MM.1S (cell line): Measurements from ENCODE around the gene SETD5.

Source experiments
- DNase-seq: peaks from one replicate; pipeline ENCODE4 v3.0.0-alpha.2; 2015
- H2AFZ ChIP-seq: fragments of 300-600 bp; sonication (generic); 2 replicates; pipeline ENCODE4 v1.6.0; 2016; ENCODE audit warnings: antibody characterized with exemption, low read length
- H3F3A ChIP-seq: fragments of 300-600 bp; sonication (generic); 2 replicates; pipeline ENCODE4 v1.6.1; 2016; ENCODE audit warnings: mild to moderate bottlenecking, antibody characterized with exemption, low read length, moderate library complexity, mixed read lengths; ENCODE audit not compliant: insufficient read depth
- H3K27ac ChIP-seq: fragments of 300-600 bp; sonication (generic); 2 replicates; pipeline ENCODE4 v1.5.1; 2016; ENCODE audit warnings: mild to moderate bottlenecking, low read length
- H3K27me3 ChIP-seq: fragments of 300-600 bp; sonication (generic); replicated peaks from 2 replicates; pipeline ENCODE4 v1.6.0; 2016; ENCODE audit warnings: low read length; ENCODE audit not compliant: insufficient read depth
- H3K36me3 ChIP-seq: fragments of 300-600 bp; sonication (generic); replicated peaks from 2 replicates; pipeline ENCODE4 v1.6.1; 2016; ENCODE audit warnings: mild to moderate bottlenecking, low read length, mixed read lengths; ENCODE audit not compliant: insufficient read depth
- H3K4me1 ChIP-seq: fragments of 300-600 bp; sonication (generic); 2 replicates; pipeline ENCODE4 v1.6.1; 2016; ENCODE audit warnings: low read length, mixed read lengths
- H3K4me2 ChIP-seq: fragments of 300-600 bp; sonication (generic); 2 replicates; pipeline ENCODE4 v1.6.0; 2016; ENCODE audit warnings: low read depth, low read length
- H3K4me3 ChIP-seq: fragments of 300-600 bp; sonication (generic); 2 replicates; pipeline ENCODE4 v1.5.1; 2016; ENCODE audit warnings: low read length, mixed read lengths
- H3K79me2 ChIP-seq: fragments of 300-600 bp; sonication (generic); 2 replicates; pipeline ENCODE4 v1.6.1; 2016; ENCODE audit warnings: mixed run types, low read length, mixed read lengths
- H3K9ac ChIP-seq: fragments of 300-600 bp; sonication (generic); 2 replicates; pipeline ENCODE4 v1.6.1; 2016; ENCODE audit warnings: low read length, mixed read lengths
- H3K9me2 ChIP-seq: fragments of 300-600 bp; sonication (generic); replicated peaks from 2 replicates; pipeline ENCODE4 v1.6.1; 2016; ENCODE audit warnings: mild to moderate bottlenecking, low read length, mixed read lengths; ENCODE audit not compliant: insufficient read depth
- H3K9me3 ChIP-seq: fragments of 300-600 bp; sonication (generic); replicated peaks from 2 replicates; pipeline ENCODE4 v1.6.1; 2016; ENCODE audit warnings: mild to moderate bottlenecking, low read length, mixed read lengths; ENCODE audit not compliant: insufficient read depth
- H4K20me1 ChIP-seq: fragments of 300-600 bp; sonication (generic); 2 replicates; pipeline ENCODE4 v1.6.1; 2016; ENCODE audit warnings: mild to moderate bottlenecking, low read length, moderate library complexity, mixed read lengths; ENCODE audit not compliant: insufficient read depth
- CTCF ChIP-seq: fragments of 300-600 bp; sonication (generic); IDR thresholded peaks from 2 replicates; pipeline ENCODE4 v1.5.1; 2016; ENCODE audit warnings: antibody characterized with exemption, low read length, mixed read lengths
- EZH2 ChIP-seq: fragments of 300-600 bp; sonication (generic); optimal IDR thresholded peaks from 2 replicates; pipeline ENCODE3; 2017; ENCODE audit warnings: low read depth, mild to moderate bottlenecking, antibody characterized with exemption, low read length, mixed read lengths
- EZH2phosphoT487 ChIP-seq: fragments of 300-600 bp; sonication (generic); IDR thresholded peaks from 2 replicates; pipeline ENCODE4 v1.6.1; 2018; ENCODE audit warnings: antibody characterized with exemption, low read length

SETD5 gene

GRCh38 chr3:9386501-9387321 is 10.7 kb upstream of the SETD5 start:
- H3K36me3 ChIP-seq, result peaks cover 20% of the 10 kb centered on the region; the same call in 1 of the 2 replicates
- TF ChIP-seq EZH2phosphoT487 (no peak), EZH2 (no peak), CTCF (no peak)

GRCh38 chr3:9387322-9387655 is 10.1 kb upstream of the SETD5 start:
- H3K9ac ChIP-seq, result no peak overlapping the region
- DNase-seq, result no peak
- H4K20me1 ChIP-seq, result peaks cover 13% of the 10 kb centered on the region
- peaks cover 7% of the 10 kb centered on the region for H3K4me1 ChIP-seq
- no peak overlapping the region for H3K27ac ChIP-seq
- H3K4me3 ChIP-seq, result no peak overlapping the region
- no peaks in the 10 kb centered on the region for H3K9me2 ChIP-seq
- H3F3A ChIP-seq, result peaks cover 38% of the 10 kb centered on the region
- no peaks in the 10 kb centered on the region for H3K27me3 ChIP-seq
- TF ChIP-seq CTCF, result no peak
- no peak for TF ChIP-seq EZH2
- H2AFZ ChIP-seq, result no peak overlapping the region
- H3K79me2 ChIP-seq, result peaks cover 49% of the 10 kb centered on the region
- peaks cover 25% of the 10 kb centered on the region; the same call in 1 of the 2 replicates for H3K36me3 ChIP-seq
- H3K9me3 ChIP-seq, result no peaks in the 10 kb centered on the region
- no peak overlapping the region for H3K4me2 ChIP-seq

More at GRCh38 chr3:9386501-9387321, 10.7 kb upstream of the SETD5 start:
- H3K9me2 ChIP-seq, result no peaks in the 10 kb centered on the region
- no peak overlapping the region for H3K4me3 ChIP-seq
- peaks cover 7% of the 10 kb centered on the region for H4K20me1 ChIP-seq
- H2AFZ ChIP-seq, result no peak overlapping the region
- no peak overlapping the region for H3K9ac ChIP-seq
- H3K27ac ChIP-seq, result no peak overlapping the region
- H3K27me3 ChIP-seq, result no peaks in the 10 kb centered on the region
- peaks cover 38% of the 10 kb centered on the region for H3F3A ChIP-seq
- H3K79me2 ChIP-seq, result peaks cover 43% of the 10 kb centered on the region
- no peak for DNase-seq
- H3K4me1 ChIP-seq, result peaks cover 2% of the 10 kb centered on the region; the same call in 1 of the 2 replicates
- H3K4me2 ChIP-seq, result no peak overlapping the region
- no peaks in the 10 kb centered on the region for H3K9me3 ChIP-seq

GRCh38 chr3:9388142-9388541 is 9.3 kb upstream of the SETD5 start:
- H3K9me2 ChIP-seq, result no peaks in the 10 kb centered on the region
- H3K27ac ChIP-seq, result no peak overlapping the region
- no peak for DNase-seq
- peaks cover 15% of the 10 kb centered on the region for H3K4me1 ChIP-seq
- peaks cover 21% of the 10 kb centered on the region for H4K20me1 ChIP-seq
- H3F3A ChIP-seq, result peaks cover 30% of the 10 kb centered on the region
- no peak overlapping the region for H2AFZ ChIP-seq
- H3K4me3 ChIP-seq, result no peak overlapping the region
- H3K27me3 ChIP-seq, result no peaks in the 10 kb centered on the region
- no peak overlapping the region for H3K4me2 ChIP-seq
- peaks cover 26% of the 10 kb centered on the region; the same call in 1 of the 2 replicates for H3K36me3 ChIP-seq
- no peaks in the 10 kb centered on the region for H3K9me3 ChIP-seq
- H3K79me2 ChIP-seq, result peaks cover 54% of the 10 kb centered on the region
- H3K9ac ChIP-seq, result no peak overlapping the region
- TF ChIP-seq EZH2phosphoT487 (no peak), CTCF (no peak), EZH2 (no peak)
